NCI-H82 treated with DMSO at 0.1 percent for 48 hours (cell line): ENCODE results near the gene PROK2.

ENCODE experiments used
- DNase-seq: peaks from one replicate; lab custom pipeline; 2025; ENCODE audit not compliant: unreplicated experiment; lab: John Stamatoyannopoulos, UW

The PROK2 gene

GRCh38 chr3:71784914-71785531, at the start of gene PROK2:
Gene PROK2 (minus strand): TSS chr3:71785148. CDS start chr3:71785052, 96 bp downstream.
- no peak for DNase-seq

DNA sequence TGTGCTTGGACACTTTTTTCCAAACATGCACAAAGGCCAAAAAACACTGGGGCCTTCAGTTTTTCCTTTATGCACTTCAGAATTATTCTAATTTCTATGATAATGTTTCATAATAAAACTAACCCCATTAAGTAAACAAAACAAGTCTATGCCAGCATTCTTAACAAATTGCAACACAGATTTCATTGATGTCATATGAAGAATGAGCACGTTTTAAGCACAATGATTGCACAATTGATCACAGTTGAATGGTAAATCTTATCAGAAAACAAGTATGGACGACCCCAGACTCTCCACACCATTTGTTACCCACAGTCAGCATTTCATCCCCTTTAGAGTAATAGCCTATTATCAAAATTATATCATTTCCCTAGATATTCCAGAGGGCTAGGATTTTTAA, 46.7 kb upstream of the PROK2 start:
- no peak for DNase-seq

- DNase-seq = no peak
Measured at GRCh38 chr3:71825551-71826283, 40.8 kb upstream of the PROK2 start.

DNA sequence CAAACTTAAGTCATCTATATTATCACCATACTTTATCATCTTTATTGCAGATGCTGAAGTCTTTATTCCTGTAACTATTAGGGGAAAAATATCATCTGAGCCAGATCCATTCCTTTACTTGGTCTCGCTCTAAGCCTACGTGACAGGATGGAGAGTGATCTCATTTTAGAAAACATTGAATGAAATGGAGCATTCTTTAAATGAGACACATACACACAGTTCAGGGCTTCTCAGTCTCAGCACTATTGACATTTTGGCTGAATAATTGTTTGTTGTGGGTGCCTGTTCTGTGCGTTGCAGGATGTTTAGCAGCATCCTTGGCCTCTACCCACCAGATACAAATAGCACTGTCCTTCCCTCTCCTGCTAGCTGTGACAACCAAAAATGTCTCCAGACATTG, 36.2 kb upstream of the PROK2 start:
- DNase-seq = no peak

DNA sequence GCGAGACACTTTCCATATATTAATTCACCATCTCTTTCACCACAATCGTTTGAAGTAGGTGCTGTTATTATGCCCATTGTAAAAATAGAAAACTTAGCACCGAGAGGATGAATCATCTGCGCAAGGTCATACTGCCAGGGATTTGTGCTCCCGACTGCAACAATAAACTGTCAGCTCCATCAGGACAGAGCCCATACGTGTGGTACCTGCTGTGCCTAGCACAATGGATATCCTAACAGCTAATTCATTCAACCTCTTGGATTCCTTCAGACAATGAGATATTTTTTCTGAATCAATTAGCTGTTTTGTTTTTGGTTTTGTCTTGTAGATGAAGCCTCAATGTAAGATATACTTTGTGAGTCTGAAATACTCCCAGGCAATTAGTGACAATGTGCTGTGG, 32.3 kb upstream of the PROK2 start:
- no peak for DNase-seq

DNA sequence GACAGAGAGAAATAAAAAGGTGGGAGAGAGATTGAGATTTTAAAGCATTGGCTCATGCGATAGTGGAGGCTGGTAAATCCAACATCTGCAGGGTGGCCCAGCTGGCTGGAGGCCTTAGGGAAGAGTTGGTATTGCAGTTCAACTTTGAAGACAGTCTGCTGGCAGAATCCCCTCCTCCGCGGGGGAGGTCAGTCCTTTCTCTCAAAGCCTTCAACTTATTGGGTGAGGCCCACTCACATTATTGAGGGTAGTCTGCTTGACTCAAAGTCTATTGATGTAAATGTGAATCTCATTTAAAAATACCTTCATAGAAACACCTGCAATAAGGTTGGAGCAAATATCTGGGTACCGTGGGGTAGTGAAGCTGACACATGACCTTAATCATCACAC, 31.8 kb upstream of the PROK2 start:
- DNase-seq = no peak

- no peak for DNase-seq
Measured at GRCh38 chr3:71815340-71816067, 30.6 kb upstream of the PROK2 start.

DNA sequence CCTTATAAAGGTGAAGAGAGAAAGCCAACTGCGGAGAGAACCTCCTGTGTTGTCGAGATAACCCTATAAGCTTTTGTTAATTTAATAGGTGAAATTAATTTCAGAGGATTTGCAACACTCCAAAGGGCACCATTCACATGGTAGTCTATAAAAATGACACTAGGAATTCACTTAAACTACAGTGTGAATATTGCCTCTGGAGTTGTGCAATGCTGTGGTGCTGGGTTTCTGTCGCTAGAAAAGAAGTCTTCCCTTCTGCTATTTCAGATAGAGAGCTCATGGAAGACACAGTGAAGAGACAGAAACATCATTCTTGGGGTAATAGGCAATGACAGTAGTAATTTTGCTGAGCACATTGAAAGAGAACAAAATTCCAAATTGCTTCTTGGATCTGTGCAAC, 28.8 kb upstream of the PROK2 start:
- no peak for DNase-seq

GRCh38 chr3:71813073-71813472, 28.1 kb upstream of the PROK2 start:
- no peak for DNase-seq

DNA sequence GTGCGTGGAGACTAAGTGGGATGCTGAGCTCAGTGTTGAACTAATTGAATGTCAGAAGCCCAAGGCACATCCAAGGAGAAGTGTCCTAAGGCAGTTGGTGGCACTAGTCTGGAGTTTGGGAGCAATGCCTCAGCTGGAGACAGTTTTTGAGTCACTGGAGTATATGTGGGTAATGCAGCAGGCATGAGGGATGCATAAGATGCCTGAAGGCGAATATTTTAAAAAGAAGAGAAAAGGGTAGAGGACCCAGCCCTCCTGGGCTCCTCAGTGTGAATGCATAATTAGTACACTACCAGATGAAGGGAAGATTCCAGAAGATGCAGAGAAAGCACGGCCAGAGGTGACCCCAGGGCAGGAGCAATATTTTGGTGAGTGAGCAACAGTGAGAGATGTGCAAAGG, 25.1 kb upstream of the PROK2 start:
- DNase-seq = no peak

- DNase-seq = no peak
Measured at GRCh38 chr3:71809321-71810026, 24.5 kb upstream of the PROK2 start.

GRCh38 chr3:71806736-71807135, 21.8 kb upstream of the PROK2 start:
- DNase-seq = no peak

GRCh38 chr3:71805691-71806090, 20.7 kb upstream of the PROK2 start:
- no peak for DNase-seq

DNA sequence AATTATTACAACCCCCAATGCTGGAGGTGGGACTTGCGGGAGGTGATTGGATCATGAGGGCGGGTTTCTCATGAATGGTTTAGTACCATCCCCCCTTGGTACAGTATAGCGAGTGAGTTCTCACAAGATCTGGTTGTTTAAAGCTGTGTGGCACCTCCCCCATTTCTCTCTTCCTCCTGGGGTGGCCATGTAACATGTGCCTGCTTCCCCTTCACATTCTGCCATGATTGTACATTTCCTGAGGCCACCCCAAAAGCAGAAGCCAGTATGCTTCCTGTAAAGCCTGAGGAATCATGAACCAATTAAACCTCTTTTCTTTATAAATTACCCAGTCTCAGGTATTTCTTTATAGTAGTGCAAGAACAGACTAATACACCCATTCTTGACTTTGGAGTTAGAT, 20.3 kb upstream of the PROK2 start:
- DNase-seq = no peak

DNA sequence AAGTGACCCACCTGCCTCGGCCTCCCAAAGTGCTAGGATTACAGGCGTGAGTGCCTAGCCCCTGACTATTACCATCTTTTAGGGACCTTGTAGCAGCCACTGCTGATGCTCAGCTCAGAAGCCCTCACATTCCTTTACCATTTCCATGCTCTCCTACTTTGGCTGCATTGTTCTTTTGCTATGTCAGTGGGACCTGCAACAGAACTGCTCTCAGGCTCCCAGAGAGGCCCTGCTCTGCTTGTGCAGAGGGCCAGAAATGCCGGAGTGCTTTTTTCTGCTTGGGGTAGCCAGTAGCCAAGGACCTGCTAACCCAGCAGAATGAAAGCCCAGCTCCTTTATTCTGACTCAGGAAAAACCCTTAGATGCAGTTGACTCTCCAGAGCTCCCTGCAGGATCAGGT, 18.3 kb upstream of the PROK2 start:
- DNase-seq = no peak

DNA sequence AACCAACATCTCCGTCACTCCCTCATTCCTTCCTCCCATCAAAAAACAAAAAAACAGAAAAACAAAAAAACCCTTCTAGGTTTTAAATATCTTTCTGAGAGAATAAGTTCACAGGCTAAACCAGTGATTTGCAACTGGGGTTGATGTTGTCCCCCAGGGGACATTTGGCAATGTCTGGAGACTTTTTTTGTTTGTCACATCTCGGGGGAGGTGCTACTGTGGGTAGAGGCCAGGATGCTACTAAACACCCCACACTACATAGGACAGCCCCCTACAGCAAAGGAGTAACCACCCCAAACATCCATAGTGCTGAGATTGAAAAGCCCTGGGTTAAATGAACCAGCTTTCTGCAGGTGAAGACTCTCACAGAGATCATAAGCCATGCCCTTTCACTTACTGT, 17.0 kb upstream of the PROK2 start:
- no peak for DNase-seq

GRCh38 chr3:71800023-71800422, 15.1 kb upstream of the PROK2 start:
- no peak for DNase-seq

DNA sequence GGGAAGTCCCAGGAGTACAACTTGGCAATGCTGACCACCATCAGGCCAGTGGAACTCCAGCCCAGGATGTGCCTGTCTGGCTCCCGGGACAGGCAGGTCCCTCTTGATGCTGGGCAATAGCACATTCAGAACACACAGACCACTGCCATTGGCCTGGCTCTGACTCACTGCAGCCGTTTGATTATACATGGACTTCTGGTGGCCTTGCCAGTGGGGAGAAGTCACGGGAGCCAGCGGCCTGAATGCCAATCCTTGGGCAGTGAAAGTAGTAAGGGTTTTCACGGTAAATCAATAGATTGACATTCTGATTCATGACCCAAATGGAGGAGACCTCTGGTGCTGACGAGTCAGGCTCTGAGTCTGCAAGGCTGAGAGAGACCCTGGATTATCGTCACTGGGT, 12.5 kb upstream of the PROK2 start:
- DNase-seq = no peak

DNA sequence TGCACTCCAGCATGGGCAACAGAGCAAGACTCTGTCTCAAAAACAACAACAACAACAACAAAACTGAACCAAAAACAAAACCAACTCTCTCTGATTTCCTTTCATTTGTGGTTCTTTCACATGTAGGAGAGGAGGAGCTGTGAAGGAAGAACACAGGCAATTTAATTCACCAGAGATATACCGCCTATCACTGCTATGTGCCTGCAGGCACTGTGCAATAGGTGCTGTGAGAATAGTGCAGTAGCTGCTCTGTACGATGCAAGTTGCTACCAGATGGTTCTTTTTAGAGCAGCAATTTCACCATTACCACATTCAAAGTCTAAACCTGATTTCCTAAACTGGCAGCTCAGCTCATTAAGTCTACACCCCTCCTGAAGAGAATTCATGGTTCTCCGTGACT, 11.3 kb upstream of the PROK2 start:
- no peak for DNase-seq

DNA sequence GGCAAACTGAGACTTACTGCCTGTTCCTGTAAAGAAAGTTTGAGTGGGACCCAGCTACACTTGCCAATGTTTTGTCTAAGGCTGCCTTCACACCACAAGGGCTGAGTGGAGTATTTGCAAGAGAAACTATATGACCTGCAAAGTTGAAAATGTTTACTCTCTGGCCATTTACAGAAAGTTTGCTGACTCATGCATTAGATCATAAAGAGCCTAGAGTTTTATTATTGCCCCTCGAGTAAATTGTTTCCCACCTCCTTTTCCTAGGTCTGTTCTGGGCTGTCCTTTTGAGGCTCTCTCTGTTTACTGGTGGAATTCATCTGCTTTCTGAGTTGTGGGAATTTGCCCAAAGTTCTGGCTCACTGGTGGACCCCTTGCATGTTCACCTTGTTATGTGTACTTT, 6.7 kb upstream of the PROK2 start:
- DNase-seq = no peak

DNA sequence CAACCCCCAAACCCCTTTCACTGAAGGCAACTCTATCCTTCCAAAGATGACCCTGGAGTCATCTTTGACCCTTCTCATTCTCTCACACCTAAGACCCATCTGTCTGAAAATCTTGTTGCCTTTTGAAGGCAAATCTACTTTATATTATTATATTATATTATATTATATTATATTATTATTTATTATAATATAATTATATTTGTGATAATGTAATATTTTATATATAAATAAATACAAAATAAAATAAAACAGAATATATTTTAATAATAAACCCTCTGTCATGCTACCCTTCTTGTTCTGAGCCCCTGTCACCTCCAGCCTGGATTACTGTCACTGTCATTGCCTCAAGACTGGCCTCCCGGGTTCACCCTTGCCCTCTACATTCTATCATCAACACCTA, 5.0 kb upstream of the PROK2 start:
- DNase-seq = no peak
